HFF-Myc (cell line): ENCODE results near the gene SUPT20H.

Source experiments
- DNase-seq: peaks from one replicate; pipeline ENCODE4 v3.0.0-alpha.2; 2011; ENCODE audit warnings: low read depth; ENCODE audit errors: extremely low read depth
- H3K4me3 ChIP-seq: replicated peaks from 2 replicates; pipeline ENCODE4 v1.5.1; 2011; ENCODE audit warnings: low read depth, mild to moderate bottlenecking, control low read depth, low read length
- CTCF ChIP-seq: IDR thresholded peaks from 2 replicates; pipeline ENCODE4 v1.5.1; 2012; ENCODE audit warnings: mild to moderate bottlenecking, low read depth, low read length, control low read depth; ENCODE audit errors: missing control alignments

Gene SUPT20H

GRCh38 chr13:37040789-37041188, 18.7 kb downstream of the SUPT20H start:
- DNase-seq: no peak
- TF ChIP-seq CTCF: no peak
- no peak overlapping the region for H3K4me3 ChIP-seq

- DNase-seq: no peak
- TF ChIP-seq CTCF: no peak
- H3K4me3 ChIP-seq: no peak overlapping the region
These were observed 19.6 kb downstream of the SUPT20H start for GRCh38 chr13:37039896-37040295.

GRCh38 chr13:37037241-37037640, 22.2 kb downstream of the SUPT20H start:
- DNase-seq: no peak
- no peak for TF ChIP-seq CTCF
- no peak overlapping the region for H3K4me3 ChIP-seq

GRCh38 chr13:37029617-37030016, 29.9 kb downstream of the SUPT20H start:
- TF ChIP-seq CTCF: no peak
- peak; percentile 5 for DNase-seq
- H3K4me3 ChIP-seq: no peak overlapping the region

- DNase-seq: no peak
- no peak overlapping the region for H3K4me3 ChIP-seq
- TF ChIP-seq CTCF: no peak
These were observed 31.8 kb downstream of the SUPT20H start for GRCh38 chr13:37027639-37028038.

GRCh38 chr13:37026771-37027170, 32.7 kb downstream of the SUPT20H start:
- DNase-seq: no peak
- TF ChIP-seq CTCF: no peak
- H3K4me3 ChIP-seq: no peak overlapping the region

GRCh38 chr13:37023871-37024270, 35.6 kb downstream of the SUPT20H start:
- H3K4me3 ChIP-seq: no peak overlapping the region
- no peak for TF ChIP-seq CTCF
- no peak for DNase-seq
